T-helper 1 cell treated with Interleukin-12 subunit alpha and Interleukin-12 subunit beta and Interleukin-4 antibody, amounts not matched to agents 30 μg/mL and 1 μg/mL, for 36 hours (primary cell): ENCODE data around the gene PGAP6.
A peak's percentile ranks its signal among the peaks of the same experiment; 100 is the strongest.

Experiments
- H3K27ac Mint-ChIP-seq: one replicate; pipeline ENCODE4 v1.8.0; 2021; ENCODE audit warnings: mild to moderate bottlenecking, mixed read lengths
- H3K27me3 Mint-ChIP-seq: one replicate; pipeline ENCODE4 v1.8.0; 2021; ENCODE audit warnings: low read depth, mixed read lengths
- H3K36me3 Mint-ChIP-seq: one replicate; pipeline ENCODE4 v1.8.0; 2021; ENCODE audit warnings: low read depth, mixed read lengths
- H3K4me1 Mint-ChIP-seq: one replicate; pipeline ENCODE4 v1.8.0; 2021; ENCODE audit warnings: low read depth, mixed read lengths
- H3K4me3 Mint-ChIP-seq: one replicate; pipeline ENCODE4 v1.8.0; 2021; ENCODE audit warnings: mild to moderate bottlenecking, moderate library complexity, mixed read lengths
- H3K9me3 Mint-ChIP-seq: one replicate; pipeline ENCODE4 v1.8.0; 2021; ENCODE audit warnings: mixed read lengths

PGAP6 gene

DNA sequence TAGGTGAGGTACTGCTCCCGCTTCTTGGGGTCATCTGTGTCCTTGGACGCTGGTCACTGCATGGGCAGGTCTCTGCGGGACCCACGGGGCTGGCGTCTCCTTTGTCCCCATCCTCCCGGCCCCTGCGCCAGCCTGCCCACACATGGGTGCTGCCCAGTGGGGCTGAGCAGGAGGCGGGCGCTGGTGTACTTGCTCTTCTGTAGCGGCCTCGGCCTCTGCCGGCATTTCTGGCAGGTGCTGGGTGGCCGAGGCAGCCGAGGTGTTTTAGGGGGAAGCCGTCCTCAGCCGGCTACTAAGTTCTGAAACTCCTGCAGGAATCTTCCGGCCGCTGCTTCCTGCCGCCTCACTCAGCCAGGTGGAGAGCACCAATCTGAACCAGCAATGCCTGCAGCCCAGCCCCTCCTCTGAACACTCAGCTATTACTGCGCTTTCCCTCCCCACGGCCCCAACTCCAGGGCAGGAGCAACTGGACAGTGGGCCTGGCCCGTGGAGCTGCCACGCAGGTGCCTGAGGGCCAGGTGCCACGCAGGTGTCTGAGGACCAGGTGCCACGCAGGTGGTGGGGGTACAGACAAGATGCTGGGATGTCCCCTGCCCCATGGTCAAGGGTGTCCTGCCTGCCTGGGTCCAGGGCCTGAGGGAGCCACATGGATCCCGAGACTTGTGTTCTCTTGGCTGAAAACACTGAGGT, 29.9 kb upstream of the PGAP6 start:
- Mint-ChIP-seq H3K36me3 (no peaks in the 10 kb centered on the region), H3K27ac (no peak overlapping the region), H3K9me3 (no peaks in the 10 kb centered on the region), H3K4me1 (no peaks in the 10 kb centered on the region), H3K27me3 (no peaks in the 10 kb centered on the region), H3K4me3 (no peak overlapping the region)

DNA sequence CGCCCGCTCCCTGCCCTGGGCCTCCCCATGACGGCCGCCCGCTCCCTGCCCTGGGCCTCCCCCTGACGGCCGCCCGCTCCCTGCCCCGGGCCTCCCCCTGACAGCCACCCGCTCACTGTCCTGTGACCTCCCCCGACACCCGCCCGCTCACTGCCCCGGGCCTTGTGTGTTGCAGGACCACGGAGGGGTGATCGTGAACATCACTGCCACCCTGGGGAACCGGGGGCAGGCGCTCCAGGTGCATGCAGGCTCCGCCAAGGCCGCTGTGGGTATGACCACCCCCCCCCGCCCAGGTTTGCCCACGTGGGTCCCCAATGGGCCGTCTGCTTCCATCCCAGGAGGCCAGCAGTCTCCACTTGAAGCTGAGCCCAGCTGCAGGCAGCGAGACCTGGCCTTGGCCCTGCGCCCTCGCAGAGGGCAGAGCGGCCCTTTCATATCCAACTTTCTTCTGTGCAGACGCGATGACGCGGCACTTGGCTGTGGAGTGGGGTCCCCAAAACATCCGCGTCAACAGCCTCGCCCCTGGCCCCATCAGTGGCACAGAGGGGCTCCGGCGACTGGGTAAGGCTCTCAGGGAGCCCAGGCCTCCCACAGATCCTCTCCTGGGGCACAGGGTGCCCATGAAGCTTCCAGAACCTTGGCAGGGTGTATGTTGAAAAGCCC, 28.9 kb upstream of the PGAP6 start:
- Mint-ChIP-seq H3K4me3 (no peak overlapping the region), H3K27ac (no peak overlapping the region), H3K4me1 (no peaks in the 10 kb centered on the region)

DNA sequence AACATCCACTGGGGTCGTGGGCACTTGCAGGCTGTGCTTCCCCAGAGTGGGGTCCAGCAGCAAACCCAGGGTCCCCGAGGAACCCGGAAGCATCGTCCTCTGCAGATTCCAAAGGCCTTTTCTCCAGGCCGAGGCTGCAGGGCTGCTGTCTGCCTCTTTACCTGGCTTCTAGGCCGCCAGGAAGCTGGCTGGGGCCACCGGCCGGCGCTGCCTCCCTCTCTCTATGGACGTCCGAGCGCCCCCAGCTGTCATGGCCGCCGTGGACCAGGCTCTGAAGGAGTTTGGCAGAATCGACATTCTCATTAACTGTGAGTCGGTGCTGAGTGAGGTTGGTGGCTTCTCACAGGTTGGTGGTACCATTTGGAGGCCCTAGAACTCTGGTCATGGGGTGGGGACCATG, 25.5 kb upstream of the PGAP6 start:
- Mint-ChIP-seq H3K4me1 (no peaks in the 10 kb centered on the region), H3K9me3 (no peaks in the 10 kb centered on the region), H3K27ac (no peak overlapping the region), H3K27me3 (no peaks in the 10 kb centered on the region), H3K36me3 (no peaks in the 10 kb centered on the region), H3K4me3 (no peak overlapping the region)

More for the DNA sequence above, 28.9 kb upstream of the PGAP6 start:
- Mint-ChIP-seq H3K27me3 (no peaks in the 10 kb centered on the region), H3K9me3 (no peaks in the 10 kb centered on the region), H3K36me3 (no peaks in the 10 kb centered on the region)

DNA sequence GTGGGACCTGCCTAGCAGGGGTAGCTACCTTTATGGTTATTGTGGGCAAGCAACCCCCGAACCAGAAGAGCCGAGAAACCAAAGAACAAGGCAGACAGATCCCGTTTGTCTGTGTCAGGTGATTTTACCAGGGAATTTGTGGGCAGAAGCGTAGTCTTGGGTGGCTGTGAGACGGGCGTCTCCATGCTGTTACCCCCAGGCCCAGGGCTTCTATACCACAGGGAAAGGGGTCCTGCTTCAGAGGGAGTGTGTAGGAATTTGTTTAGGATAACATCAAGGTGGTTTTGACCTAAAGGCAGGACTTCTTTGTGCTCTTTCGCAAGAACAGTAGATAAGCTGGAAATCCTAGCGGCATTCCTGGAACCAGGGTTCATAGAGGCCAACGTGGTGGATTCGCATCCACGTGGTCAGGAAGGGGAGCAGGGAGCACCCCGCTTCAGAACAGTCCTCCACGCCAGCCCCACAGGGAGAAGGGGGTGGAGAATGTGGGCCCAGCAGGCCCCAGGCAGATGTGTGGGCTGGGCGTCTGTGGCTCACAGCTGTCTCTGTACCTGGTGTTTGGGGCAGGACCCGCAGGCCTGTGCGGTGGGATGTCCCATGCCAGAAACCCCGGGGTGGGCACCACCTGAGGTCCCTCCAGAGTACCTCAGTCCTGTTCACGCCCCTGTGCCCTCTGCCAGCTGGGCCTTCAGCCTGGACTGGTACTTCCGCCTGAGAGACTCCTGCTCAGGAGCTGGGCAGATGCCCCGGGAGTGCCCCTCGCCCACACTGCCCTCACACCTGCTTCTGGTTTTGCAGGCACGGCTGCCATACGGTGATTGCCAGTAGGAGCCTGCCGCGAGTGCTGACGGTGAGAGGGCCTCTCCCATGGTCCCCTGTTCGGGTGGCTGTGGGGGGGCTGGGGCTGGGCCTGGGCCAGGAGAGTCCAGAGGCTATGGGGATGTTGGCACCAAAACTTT, 24.0 kb upstream of the PGAP6 start:
- Mint-ChIP-seq H3K9me3 (no peaks in the 10 kb centered on the region), H3K36me3 (no peaks in the 10 kb centered on the region), H3K27me3 (no peaks in the 10 kb centered on the region), H3K4me1 (no peaks in the 10 kb centered on the region), H3K27ac (no peak overlapping the region), H3K4me3 (no peak overlapping the region)

- no peak overlapping the region for H3K27ac Mint-ChIP-seq
These were observed 23.3 kb upstream of the PGAP6 start for GRCh38 chr16:404971-405486.

DNA sequence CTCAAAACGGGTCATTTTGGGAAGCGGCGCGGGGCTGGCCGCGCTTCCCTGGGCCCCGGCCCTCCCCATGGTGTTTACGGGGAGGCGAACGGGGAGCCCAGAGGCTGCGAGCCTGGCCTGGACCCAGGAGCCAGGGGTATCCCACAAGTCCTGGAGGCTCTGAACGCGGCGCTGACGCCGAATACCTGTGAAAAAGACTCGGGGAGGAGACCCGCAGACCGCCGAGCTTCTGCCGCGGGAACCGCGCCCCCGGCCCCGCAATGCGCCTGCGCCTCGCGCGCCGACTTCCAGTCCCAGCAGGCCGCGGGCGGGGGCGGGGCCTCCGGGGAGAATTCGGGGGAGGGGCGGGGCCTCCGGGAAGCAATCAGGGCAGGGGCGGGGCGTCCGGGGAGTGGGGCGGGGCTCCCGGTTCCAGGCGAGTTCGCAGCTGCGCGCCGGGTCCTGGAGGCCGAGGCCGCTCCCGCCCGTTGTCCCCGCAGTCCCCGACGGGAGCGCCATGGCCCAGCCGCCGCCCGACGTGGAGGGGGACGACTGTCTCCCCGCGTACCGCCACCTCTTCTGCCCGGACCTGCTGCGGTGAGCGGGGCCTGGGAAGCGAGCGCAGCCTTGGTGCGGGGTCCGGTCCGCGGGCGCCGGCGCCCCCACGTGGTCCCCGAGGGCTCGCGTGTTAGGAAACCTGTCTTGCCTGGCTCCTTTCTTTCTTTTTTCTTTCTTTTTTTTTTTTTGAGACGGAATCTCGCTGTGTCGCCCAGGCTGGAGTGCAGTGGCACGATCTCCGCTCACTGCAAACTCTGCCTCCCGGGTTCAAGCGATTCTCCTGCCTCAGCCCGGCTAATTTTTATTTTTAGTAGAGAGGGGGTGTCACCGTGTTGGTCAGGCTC, 19.9 kb upstream of the PGAP6 start, which contains the start of gene DECR2:
Gene DECR2 (plus strand): TSS at position 418 of the 881 bp plus-strand sequence. CDS start 79 bp downstream, at position 497.
- Mint-ChIP-seq H3K4me3 (peak within 1 kb of the TSS; percentile 85), H3K4me1 (peaks cover 13% of the 10 kb centered on the region), H3K36me3 (peaks cover 2% of the 10 kb centered on the region), H3K27ac (peak within 1 kb of the TSS; percentile 79), H3K9me3 (no peaks in the 10 kb centered on the region), H3K27me3 (peaks cover 1% of the 10 kb centered on the region)

More at GRCh38 chr16:404971-405486, 23.3 kb upstream of the PGAP6 start:
- Mint-ChIP-seq H3K36me3 (peaks cover 2% of the 10 kb centered on the region), H3K4me3 (no peak overlapping the region), H3K4me1 (peaks cover 7% of the 10 kb centered on the region), H3K9me3 (no peaks in the 10 kb centered on the region), H3K27me3 (no peaks in the 10 kb centered on the region)

DNA sequence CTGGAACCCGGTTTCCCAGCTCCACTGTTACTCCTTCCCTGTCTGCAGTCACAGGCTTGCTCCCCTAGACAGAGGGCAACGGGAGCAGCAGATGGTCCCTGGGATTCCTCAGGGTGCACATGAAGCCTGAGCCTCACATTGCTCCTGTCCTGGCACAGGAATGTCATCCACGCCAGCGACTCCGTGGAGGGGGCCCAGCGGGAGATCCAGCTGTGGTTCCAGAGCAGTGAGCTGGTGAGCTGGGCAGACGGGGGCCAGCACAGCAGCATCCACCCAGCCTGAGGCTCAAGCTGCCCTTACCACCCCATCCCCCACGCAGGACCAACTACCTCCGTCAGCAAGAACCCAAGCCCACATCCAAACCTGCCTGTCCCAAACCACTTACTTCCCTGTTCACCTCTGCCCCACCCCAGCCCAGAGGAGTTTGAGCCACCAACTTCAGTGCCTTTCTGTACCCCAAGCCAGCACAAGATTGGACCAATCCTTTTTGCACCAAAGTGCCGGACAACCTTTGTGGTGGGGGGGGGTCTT, 18.3 kb upstream of the PGAP6 start:
- peak overlapping the region; percentile 79 for H3K27ac Mint-ChIP-seq
- H3K4me1 Mint-ChIP-seq, result peaks cover 17% of the 10 kb centered on the region
- peaks cover 11% of the 10 kb centered on the region for H3K27me3 Mint-ChIP-seq
- H3K4me3 Mint-ChIP-seq, result peak overlapping the region; percentile 83
- H3K36me3 Mint-ChIP-seq, result peaks cover 3% of the 10 kb centered on the region
- no peaks in the 10 kb centered on the region for H3K9me3 Mint-ChIP-seq

- Mint-ChIP-seq H3K4me3 (peak overlapping the region; percentile 83), H3K4me1 (peaks cover 17% of the 10 kb centered on the region), H3K9me3 (no peaks in the 10 kb centered on the region), H3K27ac (no peak overlapping the region), H3K36me3 (peaks cover 3% of the 10 kb centered on the region), H3K27me3 (peaks cover 11% of the 10 kb centered on the region)
These were observed 17.7 kb upstream of the PGAP6 start for GRCh38 chr16:399340-400019.

- Mint-ChIP-seq H3K27ac (peak overlapping the region; percentile 18), H3K4me1 (peaks cover 17% of the 10 kb centered on the region), H3K4me3 (peak overlapping the region; percentile 48), H3K36me3 (peaks cover 3% of the 10 kb centered on the region), H3K27me3 (peaks cover 11% of the 10 kb centered on the region), H3K9me3 (no peaks in the 10 kb centered on the region)
These were observed 17.0 kb upstream of the PGAP6 start for GRCh38 chr16:398561-399339.

GRCh38 chr16:397736-398332, 16.1 kb upstream of the PGAP6 start:
- Mint-ChIP-seq H3K27me3 (peaks cover 11% of the 10 kb centered on the region), H3K4me1 (peaks cover 17% of the 10 kb centered on the region), H3K9me3 (no peaks in the 10 kb centered on the region), H3K36me3 (peaks cover 3% of the 10 kb centered on the region), H3K4me3 (peak overlapping the region; percentile 48), H3K27ac (peak overlapping the region; percentile 18)

- H3K36me3 Mint-ChIP-seq, result peaks cover 3% of the 10 kb centered on the region
- peaks cover 18% of the 10 kb centered on the region for H3K4me1 Mint-ChIP-seq
- peak within 1 kb of the TSS; percentile 86 for H3K4me3 Mint-ChIP-seq
- H3K27me3 Mint-ChIP-seq, result peaks cover 11% of the 10 kb centered on the region
- H3K27ac Mint-ChIP-seq, result peak within 1 kb of the TSS; percentile 60
- no peaks in the 10 kb centered on the region for H3K9me3 Mint-ChIP-seq
These were observed 15.4 kb upstream of the PGAP6 start, which contains the start of gene NME4 for GRCh38 chr16:397135-397661. TSS of gene NME4 (plus strand) at chr16:397199. CDS start at chr16:397223, 24 bp downstream.

GRCh38 chr16:396605-397004, 14.8 kb upstream of the PGAP6 start:
- peak overlapping the region; percentile 60 for H3K27ac Mint-ChIP-seq

More at GRCh38 chr16:396605-397004, 14.8 kb upstream of the PGAP6 start:
- Mint-ChIP-seq H3K27me3 (peaks cover 11% of the 10 kb centered on the region), H3K4me3 (peak overlapping the region; percentile 86), H3K4me1 (peaks cover 20% of the 10 kb centered on the region), H3K36me3 (peaks cover 3% of the 10 kb centered on the region), H3K9me3 (peaks cover 5% of the 10 kb centered on the region)
